Prostate gland (tissue), 2 donors: ENCODE data around the gene RRP7A. TPM values are rescaled to one million over a fixed set of nuclear protein-coding genes. Genes with fewer than 3 reads are reported as not detected.
"Not testable (repeated sequence)": the region's sequence is repeated elsewhere in the genome, so short reads cannot be mapped to it uniquely, and the experiment has no call there.

Experiments used
- DNase-seq: peaks from one replicate; pipeline ENCODE4 v3.0.0-alpha.2; 2019; ENCODE audit warnings: low spot score
- H3K27ac ChIP-seq, 2 donors: fragments of 200-600 bp; sonication (generic); 2 replicates each; pipeline ENCODE4 v1.5.1; 2017 to 2019
- H3K27me3 ChIP-seq: fragments of 200-600 bp; sonication (generic); replicated peaks from 2 replicates; pipeline ENCODE4 v1.5.1; 2019; ENCODE audit not compliant: insufficient read depth
- H3K36me3 ChIP-seq, 2 donors: fragments of 200-600 bp; sonication (generic); 1 replicate in 1 of 2; 2 replicates in 1 of 2; pipeline versions ENCODE4 v1.5.1 to v1.8.1; 2017 to 2019
- H3K4me1 ChIP-seq: fragments of 200-600 bp; sonication (generic); replicated peaks from 2 replicates; pipeline ENCODE4 v1.5.1; 2019
- H3K4me3 ChIP-seq, 2 donors: fragments of 200-600 bp; sonication (generic); 2 replicates each; pipeline ENCODE4 v1.5.1; 2017 to 2019
- H3K9me3 ChIP-seq: fragments of 200-600 bp; sonication (generic); 2 replicates; pipeline ENCODE4 v1.5.1; 2017
- POLR2A ChIP-seq: fragments of 450-650 bp; IDR thresholded peaks from one replicate; pipeline ENCODE4 v1.6.1; 2016; ENCODE audit warnings: antibody characterized with exemption, mild to moderate bottlenecking
- POLR2AphosphoS5 ChIP-seq: sonication (generic); formaldehyde crosslinking; IDR thresholded peaks from one replicate; pipeline ENCODE4 v1.6.1; 2017; ENCODE audit warnings: antibody characterized with exemption
- WGBS: methylation state at CpG from one replicate; pipeline ENCODE4 v1.1.5; 2018; 5-methylcytosine and 5-hydroxymethylcytosine counted together
- intact Hi-C: fragments of 100-400 bp; cut with DNase I; formaldehyde crosslinking; loops from one replicate; pipeline ENCODE4 v1.14.2; 2022
- total RNA-seq, 2 donors: library from RNA; depleted of rRNA; stranded (reverse); fragments of >200 nt; gene quantifications; one replicate each; pipeline ENCODE4 v1.1.0, GENCODE V29; 2016
- TF ChIP-seq, protein P1 (sequence below), 4 experiments: fragments of 200-600 bp in 2 of 4; fragments of 450-650 bp in 2 of 4; sonication (generic) in 2 of 4; IDR thresholded peaks; 1 replicate in 3 of 4; 2 replicates in 1 of 4; pipeline ENCODE4 v1.5.1; 2016 to 2019; ENCODE audit warnings: antibody characterized with exemption in 4 of 4, mild to moderate bottlenecking in 2 of 4, moderate library complexity in 2 of 4

The RRP7A gene
- total RNA-seq, 2 donors from 2014 or later: 32.4 to 41.5 TPM

DNA sequence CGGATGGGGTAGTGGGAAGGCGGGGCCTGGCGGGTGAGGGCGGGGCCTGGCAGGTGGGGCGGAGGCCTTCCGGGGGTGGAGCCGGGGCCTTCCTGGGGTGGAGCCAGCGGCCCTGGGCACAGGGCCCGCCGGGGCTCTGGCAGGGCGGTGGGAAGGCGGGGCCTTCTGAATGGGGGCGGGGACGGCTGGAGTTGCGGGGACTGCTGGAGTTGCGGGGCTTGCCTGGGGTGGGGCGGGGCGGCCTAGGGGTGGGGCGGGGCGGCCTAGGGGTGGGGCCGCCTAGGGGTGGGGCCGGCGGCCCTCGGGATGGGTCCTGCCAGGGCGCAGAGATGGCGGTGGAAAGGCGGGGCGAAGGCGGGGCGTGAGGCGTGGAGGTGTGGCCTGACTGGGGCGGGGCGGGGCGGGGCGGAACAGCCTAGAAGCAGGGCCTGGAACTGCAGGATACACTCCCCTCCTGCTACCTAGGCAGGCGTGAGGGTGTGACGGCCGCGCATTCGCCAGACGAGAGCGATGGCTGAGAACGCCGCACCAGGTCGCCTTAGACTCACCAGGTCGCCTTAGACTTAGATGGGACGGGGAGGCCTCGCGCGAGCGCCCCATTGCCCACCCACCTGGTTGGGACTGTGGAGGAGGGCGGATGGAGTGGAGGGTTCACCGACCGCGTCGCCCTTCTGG, 19.3 kb downstream of the RRP7A start:
- H3K9me3 ChIP-seq: no peaks in the 10 kb centered on the region
- WGBS: 2% methylated on average over 45 of the region's 56 CpGs
- peak overlapping the region; percentile 78 to 80 for H3K27ac ChIP-seq
- intact Hi-C loops: no loop called here
- H3K4me1 ChIP-seq: peaks cover 4% of the 10 kb centered on the region
- no peaks in the 10 kb centered on the region for H3K27me3 ChIP-seq
- peak overlapping the region; percentile 46 to 47 for H3K4me3 ChIP-seq
- peak; percentile 86 for DNase-seq
- peak; percentile 65 for TF ChIP-seq POLR2AphosphoS5
- TF ChIP-seq POLR2A: peak; percentile 88
- TF ChIP-seq, protein P1, sequence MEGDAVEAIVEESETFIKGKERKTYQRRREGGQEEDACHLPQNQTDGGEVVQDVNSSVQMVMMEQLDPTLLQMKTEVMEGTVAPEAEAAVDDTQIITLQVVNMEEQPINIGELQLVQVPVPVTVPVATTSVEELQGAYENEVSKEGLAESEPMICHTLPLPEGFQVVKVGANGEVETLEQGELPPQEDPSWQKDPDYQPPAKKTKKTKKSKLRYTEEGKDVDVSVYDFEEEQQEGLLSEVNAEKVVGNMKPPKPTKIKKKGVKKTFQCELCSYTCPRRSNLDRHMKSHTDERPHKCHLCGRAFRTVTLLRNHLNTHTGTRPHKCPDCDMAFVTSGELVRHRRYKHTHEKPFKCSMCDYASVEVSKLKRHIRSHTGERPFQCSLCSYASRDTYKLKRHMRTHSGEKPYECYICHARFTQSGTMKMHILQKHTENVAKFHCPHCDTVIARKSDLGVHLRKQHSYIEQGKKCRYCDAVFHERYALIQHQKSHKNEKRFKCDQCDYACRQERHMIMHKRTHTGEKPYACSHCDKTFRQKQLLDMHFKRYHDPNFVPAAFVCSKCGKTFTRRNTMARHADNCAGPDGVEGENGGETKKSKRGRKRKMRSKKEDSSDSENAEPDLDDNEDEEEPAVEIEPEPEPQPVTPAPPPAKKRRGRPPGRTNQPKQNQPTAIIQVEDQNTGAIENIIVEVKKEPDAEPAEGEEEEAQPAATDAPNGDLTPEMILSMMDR (IDR thresholded peaks at IDR 0.05): peak in 1 of 4 experiments; percentile 39
- no peaks in the 10 kb centered on the region for H3K36me3 ChIP-seq

DNA sequence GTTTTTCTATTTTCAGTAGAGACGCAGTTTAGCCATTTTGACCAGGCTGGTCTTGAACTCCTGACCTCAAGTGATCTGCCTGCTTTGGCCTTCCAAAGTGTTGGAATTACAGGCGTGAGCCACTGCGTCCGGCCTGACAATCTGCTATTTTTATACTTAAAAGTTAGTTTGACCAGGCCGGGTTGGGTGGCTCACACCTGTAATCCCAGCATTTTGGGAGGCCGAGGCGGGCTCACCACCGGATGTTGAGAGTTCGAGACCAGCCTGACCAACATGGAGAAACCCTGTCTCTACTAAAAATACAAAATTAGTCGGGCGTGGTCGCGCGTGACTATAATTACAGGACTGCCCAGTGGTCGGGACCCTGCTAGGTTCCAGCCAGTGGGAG, 19.8 kb downstream of the RRP7A start:
- H3K4me3 ChIP-seq: peak overlapping the region; percentile 46 to 47
- H3K27ac ChIP-seq: peak overlapping the region; percentile 78 to 80
- intact Hi-C loops: not testable (repeated sequence)

DNA sequence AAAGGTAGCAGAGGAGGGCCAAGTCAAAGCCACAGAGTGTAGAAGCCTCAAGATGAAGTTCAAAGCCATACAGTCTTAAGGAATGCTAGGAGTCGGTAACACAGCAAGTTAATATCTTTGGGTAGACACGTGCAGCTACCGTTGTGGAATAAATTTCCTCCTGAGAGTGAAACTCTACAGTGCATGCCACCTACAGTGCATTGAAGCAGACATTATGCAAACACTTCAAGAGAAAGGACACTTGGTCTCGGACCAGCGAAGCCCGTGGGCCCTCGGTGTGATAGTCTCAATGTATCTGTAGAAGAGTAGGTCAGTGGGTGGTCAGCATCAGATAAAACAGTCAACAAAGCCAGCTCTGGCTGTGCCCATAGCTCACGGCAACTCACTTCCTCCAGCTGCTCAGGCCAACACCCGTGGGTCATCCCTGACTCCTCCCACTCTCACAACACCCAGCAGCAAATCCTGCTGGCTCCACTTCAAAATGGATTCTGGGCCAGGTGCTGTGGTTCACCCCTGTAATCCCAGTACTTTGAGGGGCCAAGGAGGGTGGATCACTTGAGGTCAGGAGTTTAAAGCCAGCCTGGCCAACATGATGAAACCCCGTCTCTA, 24.0 kb downstream of the RRP7A start:
- H3K4me1 ChIP-seq, H3K4me3 ChIP-seq, H3K27me3 ChIP-seq, H3K9me3 ChIP-seq, DNase-seq, intact Hi-C loops, H3K36me3 ChIP-seq: not testable (repeated sequence)
- peak overlapping the region; percentile 74 to 78 for H3K27ac ChIP-seq
- WGBS: 50% methylated on average over 10 of the region's 10 CpGs

More for the DNA sequence above, 19.8 kb downstream of the RRP7A start:
- not testable (repeated sequence) for DNase-seq, H3K27me3 ChIP-seq, H3K9me3 ChIP-seq, H3K36me3 ChIP-seq, H3K4me1 ChIP-seq
- 60% methylated on average over 15 of the region's 15 CpGs for WGBS

DNA sequence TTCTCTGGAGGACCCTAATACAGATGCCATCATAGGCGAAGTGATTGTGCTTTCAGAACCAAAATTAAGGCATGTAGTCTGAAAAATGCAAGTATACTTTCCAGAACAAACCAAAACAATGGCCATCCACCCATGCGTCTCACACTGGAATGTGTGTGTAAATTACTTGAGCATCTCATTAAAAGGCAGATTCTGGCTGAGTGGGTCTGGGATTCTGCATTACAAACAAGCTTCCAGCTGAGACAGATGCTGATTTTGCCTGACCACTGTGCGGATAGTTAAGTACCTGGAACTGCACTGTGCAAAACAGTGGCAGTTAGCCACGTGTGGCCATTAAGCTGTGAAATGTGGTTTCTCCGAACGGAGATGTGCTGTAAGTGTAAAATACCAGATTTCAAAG, 26.2 kb downstream of the RRP7A start:
- no peaks in the 10 kb centered on the region for H3K9me3 ChIP-seq
- H3K36me3 ChIP-seq: no peaks in the 10 kb centered on the region
- 84% methylated on average over 6 of the region's 6 CpGs for WGBS
- TF ChIP-seq POLR2AphosphoS5 (no peak), POLR2A (no peak)
- TF ChIP-seq, protein P1 (IDR thresholded peaks at IDR 0.05): no peak
- H3K27me3 ChIP-seq: no peaks in the 10 kb centered on the region
- intact Hi-C loops: no loop called here
- H3K4me3 ChIP-seq: no peak overlapping the region
- H3K4me1 ChIP-seq: peaks cover 4% of the 10 kb centered on the region
- DNase-seq: no peak
- H3K27ac ChIP-seq: no peak overlapping the region

DNA sequence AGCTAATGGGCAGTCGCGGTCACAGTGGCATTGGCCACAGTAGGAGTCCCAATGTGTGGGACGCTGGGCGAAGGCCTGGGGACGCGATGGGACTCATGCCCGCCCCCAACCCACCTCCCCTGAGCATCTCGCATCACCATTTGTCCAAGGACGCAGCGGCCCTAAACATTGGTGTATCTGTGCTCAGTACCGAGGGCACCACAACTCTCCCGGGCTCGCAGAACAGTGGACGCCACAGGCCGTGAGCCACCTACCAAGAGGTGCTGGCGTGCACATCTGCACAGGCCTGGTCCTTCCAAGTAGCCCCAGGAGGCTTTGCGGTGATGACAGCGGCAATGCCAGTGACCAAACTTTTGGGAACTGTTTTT, 27.3 kb downstream of the RRP7A start:
- Histone ChIP-seq H3K27me3 (no peaks in the 10 kb centered on the region), H3K4me3 (no peak overlapping the region), H3K9me3 (no peaks in the 10 kb centered on the region), H3K27ac (no peak overlapping the region), H3K4me1 (no peaks in the 10 kb centered on the region), H3K36me3 (no peaks in the 10 kb centered on the region)
- intact Hi-C loops: no loop called here
- 98% methylated on average over 18 of the region's 18 CpGs for WGBS
- no peak for DNase-seq
- TF ChIP-seq POLR2AphosphoS5: no peak
- TF ChIP-seq, protein P1 (IDR thresholded peaks at IDR 0.05): no peak
- TF ChIP-seq POLR2A: no peak

DNA sequence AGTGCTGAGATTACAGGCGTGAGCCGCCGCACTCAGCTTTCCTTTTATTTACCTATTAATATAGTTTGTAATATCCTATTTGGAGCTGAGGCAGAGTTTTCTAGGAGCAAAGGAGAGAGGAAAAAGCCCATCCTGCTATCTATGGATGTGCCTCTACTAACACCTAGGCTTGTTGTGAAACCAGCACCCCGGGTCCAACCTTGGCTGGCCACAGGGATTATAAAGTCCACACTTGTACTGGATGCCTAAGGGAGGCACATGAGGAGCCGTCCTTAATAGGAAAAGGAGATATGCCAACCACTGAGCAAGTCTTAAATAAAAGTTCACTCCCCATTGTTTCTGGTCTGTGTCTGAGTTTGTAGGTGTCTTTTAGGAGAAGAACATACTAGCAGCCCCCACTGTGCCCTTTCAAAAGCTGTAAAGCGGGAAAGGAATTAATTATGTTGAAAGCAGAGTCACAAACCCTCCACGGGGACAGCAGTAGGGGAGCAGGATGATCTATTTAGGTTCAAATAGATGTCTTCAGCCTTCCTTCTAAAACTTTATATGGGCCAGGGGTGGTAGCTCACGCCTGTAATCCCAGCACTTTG, 29.3 kb downstream of the RRP7A start:
- no peak for DNase-seq
- no peaks in the 10 kb centered on the region for H3K27me3 ChIP-seq
- H3K4me3 ChIP-seq: no peak overlapping the region
- no peaks in the 10 kb centered on the region for H3K4me1 ChIP-seq
- WGBS: 33% methylated on average over 8 of the region's 8 CpGs
- no peaks in the 10 kb centered on the region for H3K9me3 ChIP-seq
- no peaks in the 10 kb centered on the region for H3K36me3 ChIP-seq
- intact Hi-C loops: no loop called here
- peak overlapping the region in 1 of 2 donors; percentile 51 for H3K27ac ChIP-seq
- TF ChIP-seq POLR2AphosphoS5: no peak
- no peak for TF ChIP-seq POLR2A
- TF ChIP-seq, protein P1 (IDR thresholded peaks at IDR 0.05): no peak
